ENCODE measurements around the gene MAP1B. TPM values are rescaled to one million over a fixed set of nuclear protein-coding genes. Genes with fewer than 3 reads are reported as not detected.

MAP1B gene
- polyA plus RNA-seq, 2 of the 4 experiments (the other 2 are of a cell fraction) = 40.2 to 73.0 TPM

DNA sequence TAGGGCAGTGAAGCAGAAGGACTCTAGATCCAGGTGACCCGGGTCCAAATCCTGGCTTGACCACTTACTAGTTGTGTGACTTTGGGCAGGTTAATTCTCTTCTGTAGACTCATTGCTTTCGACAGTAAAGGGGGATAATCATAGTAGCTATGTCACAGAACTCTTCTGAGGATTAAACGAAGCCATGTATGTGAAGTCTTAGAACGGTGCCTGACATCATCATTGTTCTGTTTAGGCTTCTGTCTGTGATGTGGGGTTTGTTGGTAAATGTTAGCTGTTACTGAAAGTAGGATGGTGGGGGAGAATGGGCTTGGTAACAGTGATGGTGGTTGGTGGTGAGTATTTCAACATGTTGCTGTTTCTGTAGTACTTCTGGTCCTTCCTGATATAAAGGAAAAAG is 73.7 kb downstream of the MAP1B start (continued):
- TF ChIP-seq, protein P1, sequence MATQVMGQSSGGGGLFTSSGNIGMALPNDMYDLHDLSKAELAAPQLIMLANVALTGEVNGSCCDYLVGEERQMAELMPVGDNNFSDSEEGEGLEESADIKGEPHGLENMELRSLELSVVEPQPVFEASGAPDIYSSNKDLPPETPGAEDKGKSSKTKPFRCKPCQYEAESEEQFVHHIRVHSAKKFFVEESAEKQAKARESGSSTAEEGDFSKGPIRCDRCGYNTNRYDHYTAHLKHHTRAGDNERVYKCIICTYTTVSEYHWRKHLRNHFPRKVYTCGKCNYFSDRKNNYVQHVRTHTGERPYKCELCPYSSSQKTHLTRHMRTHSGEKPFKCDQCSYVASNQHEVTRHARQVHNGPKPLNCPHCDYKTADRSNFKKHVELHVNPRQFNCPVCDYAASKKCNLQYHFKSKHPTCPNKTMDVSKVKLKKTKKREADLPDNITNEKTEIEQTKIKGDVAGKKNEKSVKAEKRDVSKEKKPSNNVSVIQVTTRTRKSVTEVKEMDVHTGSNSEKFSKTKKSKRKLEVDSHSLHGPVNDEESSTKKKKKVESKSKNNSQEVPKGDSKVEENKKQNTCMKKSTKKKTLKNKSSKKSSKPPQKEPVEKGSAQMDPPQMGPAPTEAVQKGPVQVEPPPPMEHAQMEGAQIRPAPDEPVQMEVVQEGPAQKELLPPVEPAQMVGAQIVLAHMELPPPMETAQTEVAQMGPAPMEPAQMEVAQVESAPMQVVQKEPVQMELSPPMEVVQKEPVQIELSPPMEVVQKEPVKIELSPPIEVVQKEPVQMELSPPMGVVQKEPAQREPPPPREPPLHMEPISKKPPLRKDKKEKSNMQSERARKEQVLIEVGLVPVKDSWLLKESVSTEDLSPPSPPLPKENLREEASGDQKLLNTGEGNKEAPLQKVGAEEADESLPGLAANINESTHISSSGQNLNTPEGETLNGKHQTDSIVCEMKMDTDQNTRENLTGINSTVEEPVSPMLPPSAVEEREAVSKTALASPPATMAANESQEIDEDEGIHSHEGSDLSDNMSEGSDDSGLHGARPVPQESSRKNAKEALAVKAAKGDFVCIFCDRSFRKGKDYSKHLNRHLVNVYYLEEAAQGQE (IDR thresholded peaks at IDR 0.05) = no peak
- TF ChIP-seq EHF (CRISPR knock-in tag; IDR thresholded peaks at IDR 0.05) (no peak), JUN (IDR thresholded peaks at IDR 0.05) (no peak), MYC (IDR thresholded peaks at IDR 0.05; ENCODE audit: borderline replicate concordance, low read length) (no peak), HMGXB4 (CRISPR knock-in tag; IDR thresholded peaks at IDR 0.05; ENCODE audit: borderline replicate concordance) (no peak), FOXS1 (CRISPR knock-in tag; IDR thresholded peaks at IDR 0.05) (no peak)

GRCh38 chr5:72182686-72183085 is 75.4 kb downstream of the MAP1B start:
- no peak overlapping the region for H3K4me3 ChIP-seq
- H3K4me1 ChIP-seq = peaks cover 34% of the 10 kb centered on the region
- H3K9me3 ChIP-seq = no peaks in the 10 kb centered on the region
- POLR2A ChIA-PET = no interaction called here
- DNase-seq (ENCODE audit: low read depth in 1 of 2, low spot score in 1 of 2) (no peak), FAIRE-seq (no peak), ATAC-seq (no peak)
- H3K4me2 ChIP-seq = no peak overlapping the region
- no peak overlapping the region; a peak in 1 of 6 replicates for H3K27ac ChIP-seq
- WGBS (ENCODE audit: missing lambda C conversion rate) = 93% methylated on average over 7 of the region's 7 CpGs
- TF ChIP-seq ATOH8 (CRISPR knock-in tag; IDR thresholded peaks at IDR 0.05; ENCODE audit: low read depth) (no peak), POLR2A (IDR thresholded peaks at IDR 0.05; ENCODE audit: low read length) (no peak), BHLHE40 (IDR thresholded peaks at IDR 0.05; ENCODE audit: low read depth, low read length) (no peak), RNF2 (IDR thresholded peaks at IDR 0.05; ENCODE audit: borderline replicate concordance, low read depth) (no peak), MAFK (IDR thresholded peaks at IDR 0.05; ENCODE audit: partially characterized antibody) (no peak), CHD2 (IDR thresholded peaks at IDR 0.05; ENCODE audit: low read length, partially characterized antibody) (no peak)
- CTCF ChIA-PET = no interaction called here

DNA sequence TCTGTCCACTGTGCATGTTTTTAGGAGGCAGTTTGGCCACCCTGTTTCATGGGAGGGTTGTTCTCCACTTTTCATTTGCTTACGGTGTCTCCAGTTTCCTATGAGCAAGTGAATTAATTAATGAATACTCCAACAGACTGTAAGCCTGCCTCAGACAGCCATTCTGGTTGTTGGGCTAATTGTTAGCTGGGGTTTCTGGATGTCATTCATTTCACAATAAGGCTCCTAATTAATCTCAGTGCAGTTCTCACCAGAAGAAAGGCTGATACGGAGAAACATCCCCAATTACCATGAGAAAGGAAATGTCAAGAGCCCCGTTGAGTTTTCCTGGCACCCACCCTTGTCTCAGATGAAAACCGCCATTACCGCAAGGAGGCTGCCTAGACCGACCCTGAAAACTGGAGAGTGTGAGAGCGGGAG is 75.8 kb downstream of the MAP1B start:
- ChIA-PET CTCF (interaction anchor here (1.0 kb wide), 1 partner anchor 18 kb away, joined by 3 read pairs; no protein-coding TSS in a partner anchor), POLR2A (no interaction called here)
- FAIRE-seq (no peak), DNase-seq (ENCODE audit: low read depth in 1 of 2, low spot score in 1 of 2) (no peak), ATAC-seq (no peak)
- no peak overlapping the region for H3K27ac ChIP-seq
- no peak overlapping the region for H3K4me2 ChIP-seq
- 94% methylated on average over 7 of the region's 7 CpGs for WGBS (ENCODE audit: missing lambda C conversion rate)
- H3K4me1 ChIP-seq = peaks cover 30% of the 10 kb centered on the region
- no peak overlapping the region for H3K4me3 ChIP-seq
- H3K9me3 ChIP-seq = no peaks in the 10 kb centered on the region
- TF ChIP-seq HOXA7 (CRISPR knock-in tag; IDR thresholded peaks at IDR 0.05) (no peak), GATA3 (IDR thresholded peaks at IDR 0.05; ENCODE audit: borderline replicate concordance) (no peak), NPAS2 (CRISPR knock-in tag; IDR thresholded peaks at IDR 0.05; ENCODE audit: borderline replicate concordance) (no peak), MAX (IDR thresholded peaks at IDR 0.05) (no peak), HMGXB4 (CRISPR knock-in tag; IDR thresholded peaks at IDR 0.05; ENCODE audit: borderline replicate concordance) (no peak), ZFP36 (IDR thresholded peaks at IDR 0.05; ENCODE audit: borderline replicate concordance, partially characterized antibody) (no peak), EHMT2 (IDR thresholded peaks at IDR 0.05; ENCODE audit: low read depth) (no peak), POLR2AphosphoS2 (conservative IDR thresholded peaks at IDR 0.05; ENCODE audit: low read length) (no peak), KDM5A (IDR thresholded peaks at IDR 0.05) (no peak), KDM1A (IDR thresholded peaks at IDR 0.05; ENCODE audit: low read depth) (no peak), ZC3H11A (IDR thresholded peaks at IDR 0.05) (no peak)
